Activated CD8-positive, alpha-beta T cell treated with anti-CD3 and anti-CD28 coated beads, Interleukin-2, amount 10 ng/mL, durations not matched to agents 7 days and 5 days (primary cell): ENCODE results near the gene COCH. TPM values are rescaled to one million over a fixed set of nuclear protein-coding genes. Genes with fewer than 3 reads are reported as not detected.
"Not testable (repeated sequence)": the region's sequence is repeated elsewhere in the genome, so short reads cannot be mapped to it uniquely, and the experiment has no call there.

ENCODE experiments used
- ATAC-seq: fragments of 150-1000 bp; cut with Tn5 transposase; one replicate; pipeline ENCODE4 v1.10.0; 2021; ENCODE audit warnings: moderate library complexity
- CTCF ChIA-PET: fragments of 350-600 bp; sonication (Branson Sonifier 250); formaldehyde crosslinking; loops from one replicate; lab custom pipeline; 2021; ENCODE audit warnings: antibody characterized with exemption; lab: Charles Lee
- POLR2A ChIA-PET: fragments of 350-600 bp; sonication (Branson Sonifier 250); formaldehyde crosslinking; loops from one replicate; lab custom pipeline; 2021; ENCODE audit warnings: antibody characterized with exemption; lab: Charles Lee
- DNase-seq: peaks from one replicate; pipeline ENCODE4 v3.0.0-alpha.2; 2020
- H3K27ac Mint-ChIP-seq: one replicate; pipeline ENCODE4 v1.8.0; 2021; ENCODE audit warnings: mild to moderate bottlenecking, mixed read lengths
- H3K27me3 Mint-ChIP-seq: one replicate; pipeline ENCODE4 v1.8.0; 2021; ENCODE audit warnings: low read depth, mixed read lengths
- H3K36me3 Mint-ChIP-seq: one replicate; pipeline ENCODE4 v1.8.0; 2021; ENCODE audit warnings: low read depth, mixed read lengths
- H3K4me1 Mint-ChIP-seq: one replicate; pipeline ENCODE4 v1.8.0; 2021; ENCODE audit warnings: low read depth, mixed read lengths
- H3K4me3 Mint-ChIP-seq: one replicate; pipeline ENCODE4 v1.8.0; 2021; ENCODE audit warnings: mild to moderate bottlenecking, mixed read lengths
- H3K9me3 Mint-ChIP-seq: one replicate; pipeline ENCODE4 v1.8.0; 2022; ENCODE audit warnings: mixed read lengths; ENCODE audit not compliant: insufficient read depth
- total RNA-seq, 2 experiments: library from RNA; stranded (reverse); gene quantifications; one replicate each; pipeline ENCODE4 v1.2.3, GENCODE V29; 2021

The COCH gene
- total RNA-seq, 2 experiments from 2014 or later, result 2.3 TPM

- Mint-ChIP-seq H3K4me3 (no peak overlapping the region), H3K27me3 (no peaks in the 10 kb centered on the region), H3K4me1 (no peaks in the 10 kb centered on the region), H3K36me3 (peaks cover 24% of the 10 kb centered on the region), H3K27ac (no peak overlapping the region), H3K9me3 (no peaks in the 10 kb centered on the region)
- DNase-seq (no peak), ATAC-seq (no peak)
- POLR2A ChIA-PET, result no interaction called here
- CTCF ChIA-PET, result no interaction called here
Observed at GRCh38 chr14:30906752-30907658, 32.6 kb downstream of the COCH start.

- no peak overlapping the region for H3K27ac Mint-ChIP-seq
- ChIA-PET POLR2A (no interaction called here), CTCF (no interaction called here)
- no peaks in the 10 kb centered on the region for H3K4me1 Mint-ChIP-seq
- peaks cover 19% of the 10 kb centered on the region for H3K36me3 Mint-ChIP-seq
- H3K4me3 Mint-ChIP-seq, result no peak overlapping the region
- DNase-seq (no peak), ATAC-seq (no peak)
- H3K27me3 Mint-ChIP-seq, result no peaks in the 10 kb centered on the region
- H3K9me3 Mint-ChIP-seq, result no peaks in the 10 kb centered on the region
Observed at GRCh38 chr14:30907659-30908057, 33.3 kb downstream of the COCH start.

GRCh38 chr14:30908826-30909225 lies 34.5 kb downstream of the COCH start:
- no peak overlapping the region for H3K4me3 Mint-ChIP-seq
- ChIA-PET POLR2A (no interaction called here), CTCF (no interaction called here)
- H3K27me3 Mint-ChIP-seq, result no peaks in the 10 kb centered on the region
- peaks cover 19% of the 10 kb centered on the region for H3K36me3 Mint-ChIP-seq
- no peak for DNase-seq
- ATAC-seq, result no peak
- H3K27ac Mint-ChIP-seq, result no peak overlapping the region
- H3K4me1 Mint-ChIP-seq, result no peaks in the 10 kb centered on the region
- no peaks in the 10 kb centered on the region for H3K9me3 Mint-ChIP-seq

GRCh38 chr14:30914812-30915211 lies 40.5 kb downstream of the COCH start:
- ATAC-seq (no peak), DNase-seq (no peak)
- Mint-ChIP-seq H3K36me3 (peaks cover 14% of the 10 kb centered on the region), H3K9me3 (no peaks in the 10 kb centered on the region), H3K4me1 (no peaks in the 10 kb centered on the region), H3K4me3 (no peak overlapping the region), H3K27ac (no peak overlapping the region), H3K27me3 (no peaks in the 10 kb centered on the region)
- POLR2A ChIA-PET, result no interaction called here
- CTCF ChIA-PET, result interaction anchor here (1.9 kb wide), 1 partner anchor 10 kb away, joined by 9 read pairs; no protein-coding TSS in a partner anchor

- no peak for ATAC-seq
- Mint-ChIP-seq H3K9me3 (no peaks in the 10 kb centered on the region), H3K4me1 (peaks cover under 1% of the 10 kb centered on the region), H3K27me3 (no peaks in the 10 kb centered on the region), H3K27ac (no peak overlapping the region), H3K4me3 (no peak overlapping the region), H3K36me3 (peaks cover 14% of the 10 kb centered on the region)
- no peak for DNase-seq
- CTCF ChIA-PET, result interaction anchor here (0.8 to 1.9 kb wide), 2 partner anchors 10 to 259 kb away, joined by 3 to 9 read pairs; no protein-coding TSS in a partner anchor
- POLR2A ChIA-PET, result no interaction called here
Observed at GRCh38 chr14:30915596-30915995, 41.2 kb downstream of the COCH start.

- ATAC-seq (no peak), DNase-seq (no peak)
- POLR2A ChIA-PET, result no interaction called here
- Mint-ChIP-seq H3K27me3 (no peaks in the 10 kb centered on the region), H3K36me3 (peaks cover 26% of the 10 kb centered on the region), H3K9me3 (no peaks in the 10 kb centered on the region), H3K4me3 (no peak overlapping the region), H3K4me1 (peaks cover 11% of the 10 kb centered on the region), H3K27ac (no peak overlapping the region)
- CTCF ChIA-PET, result no interaction called here
Observed at GRCh38 chr14:30921305-30921704, 46.9 kb downstream of the COCH start.

GRCh38 chr14:30921788-30922187 lies 47.4 kb downstream of the COCH start:
- Mint-ChIP-seq H3K27ac (no peak overlapping the region), H3K4me1 (peaks cover 11% of the 10 kb centered on the region), H3K36me3 (peaks cover 25% of the 10 kb centered on the region), H3K27me3 (no peaks in the 10 kb centered on the region), H3K4me3 (no peak overlapping the region), H3K9me3 (no peaks in the 10 kb centered on the region)
- ATAC-seq, result no peak
- DNase-seq, result no peak
- POLR2A ChIA-PET, result no interaction called here
- CTCF ChIA-PET, result no interaction called here

- Mint-ChIP-seq H3K4me3 (no peak overlapping the region), H3K27me3 (no peaks in the 10 kb centered on the region), H3K4me1 (peaks cover 24% of the 10 kb centered on the region), H3K27ac (no peak overlapping the region), H3K36me3 (peaks cover 17% of the 10 kb centered on the region), H3K9me3 (no peaks in the 10 kb centered on the region)
- ChIA-PET POLR2A (no interaction called here), CTCF (no interaction called here)
- ATAC-seq (no peak), DNase-seq (no peak)
Observed at GRCh38 chr14:30925254-30925653, 50.9 kb downstream of the COCH start.

GRCh38 chr14:30928462-30928861 lies 54.1 kb downstream of the COCH start:
- peaks cover 12% of the 10 kb centered on the region for H3K4me1 Mint-ChIP-seq
- no peak overlapping the region for H3K27ac Mint-ChIP-seq
- DNase-seq (no peak), ATAC-seq (no peak)
- no peaks in the 10 kb centered on the region for H3K27me3 Mint-ChIP-seq
- H3K36me3 Mint-ChIP-seq, result peaks cover 5% of the 10 kb centered on the region
- ChIA-PET CTCF (no interaction called here), POLR2A (no interaction called here)
- no peak overlapping the region for H3K4me3 Mint-ChIP-seq
- no peaks in the 10 kb centered on the region for H3K9me3 Mint-ChIP-seq

GRCh38 chr14:30933937-30934336 lies 59.6 kb downstream of the COCH start:
- H3K27ac Mint-ChIP-seq, H3K9me3 Mint-ChIP-seq, H3K27me3 Mint-ChIP-seq, ATAC-seq, H3K4me1 Mint-ChIP-seq, POLR2A ChIA-PET, CTCF ChIA-PET, H3K4me3 Mint-ChIP-seq, DNase-seq: not testable (repeated sequence)
- peaks cover 20% of the 10 kb centered on the region for H3K36me3 Mint-ChIP-seq

GRCh38 chr14:30935445-30935844 lies 61.1 kb downstream of the COCH start:
- ATAC-seq (no peak), DNase-seq (no peak)
- no peaks in the 10 kb centered on the region for H3K9me3 Mint-ChIP-seq
- peaks cover 21% of the 10 kb centered on the region for H3K36me3 Mint-ChIP-seq
- CTCF ChIA-PET, result no interaction called here
- no peak overlapping the region for H3K4me3 Mint-ChIP-seq
- no peaks in the 10 kb centered on the region for H3K27me3 Mint-ChIP-seq
- POLR2A ChIA-PET, result no interaction called here
- no peak overlapping the region for H3K27ac Mint-ChIP-seq
- H3K4me1 Mint-ChIP-seq, result no peaks in the 10 kb centered on the region

- H3K4me3 Mint-ChIP-seq, result no peak overlapping the region
- no peak overlapping the region for H3K27ac Mint-ChIP-seq
- H3K9me3 Mint-ChIP-seq, result no peaks in the 10 kb centered on the region
- no peak for ATAC-seq
- no peaks in the 10 kb centered on the region for H3K27me3 Mint-ChIP-seq
- ChIA-PET CTCF (interaction anchor here (0.9 kb wide), 1 partner anchor 16 kb away, joined by 3 read pairs; no protein-coding TSS in a partner anchor), POLR2A (no interaction called here)
- H3K4me1 Mint-ChIP-seq, result no peaks in the 10 kb centered on the region
- no peak for DNase-seq
- H3K36me3 Mint-ChIP-seq, result peaks cover 23% of the 10 kb centered on the region
Observed at GRCh38 chr14:30938617-30939016, 64.3 kb downstream of the COCH start.
